Cardiac septum (tissue), 1 donor: Measurements from ENCODE around the gene HOXD3. TPM values are rescaled to one million over a fixed set of nuclear protein-coding genes. Genes with fewer than 3 reads are reported as not detected.

ENCODE experiments used
- DNase-seq: peaks from one replicate; pipeline ENCODE4 v3.0.0-alpha.2; 2020; ENCODE audit warnings: low spot score
- intact Hi-C: fragments of 100-400 bp; cut with DNase I; formaldehyde crosslinking; loops from one replicate; pipeline ENCODE4 v1.14.0; 2022
- total RNA-seq: library from RNA; stranded (reverse); fragmentation: NEBNext Ultra II Directional; extraction: Animal tissue kit (Norgen Biotek cat#: 25700); gene quantifications from one replicate; pipeline ENCODE4 v1.2.1, GENCODE V29; 2021
- donor health status: DM: no; HTN: no; CAD: no.

HOXD3 gene
- total RNA-seq, 1 donor from 2014 or later: 1.0 TPM

- intact Hi-C loops: no loop called here
- DNase-seq: no peak
These were observed 15.9 kb downstream of the HOXD3 start for GRCh38 chr2:176172895-176173566.

- DNase-seq: no peak
- intact Hi-C loops: no loop called here
These were observed 16.7 kb downstream of the HOXD3 start for GRCh38 chr2:176173567-176174381.

DNA sequence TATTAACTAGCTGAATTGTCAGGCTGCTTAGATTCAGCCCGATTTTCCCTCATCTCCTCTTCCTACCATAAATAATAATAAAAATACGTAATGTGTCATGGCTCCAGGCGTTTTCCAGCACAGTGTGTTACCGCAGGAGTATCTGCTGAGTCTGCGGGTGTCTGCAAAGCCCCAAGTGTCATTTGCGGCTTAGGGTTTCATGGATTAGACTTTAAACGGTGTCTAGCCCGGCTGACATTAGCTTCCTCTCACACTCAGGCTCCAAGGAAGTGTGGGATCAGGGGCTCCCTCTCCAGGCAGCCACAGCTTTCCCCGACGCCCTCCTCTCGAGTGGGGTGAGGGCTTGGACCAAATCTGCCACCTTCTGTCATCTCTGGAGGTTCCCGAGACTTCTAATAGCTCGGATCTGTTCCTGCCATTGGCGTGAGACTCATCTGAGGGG, 17.3 kb downstream of the HOXD3 start:
- intact Hi-C loops: no loop called here
- no peak for DNase-seq

DNA sequence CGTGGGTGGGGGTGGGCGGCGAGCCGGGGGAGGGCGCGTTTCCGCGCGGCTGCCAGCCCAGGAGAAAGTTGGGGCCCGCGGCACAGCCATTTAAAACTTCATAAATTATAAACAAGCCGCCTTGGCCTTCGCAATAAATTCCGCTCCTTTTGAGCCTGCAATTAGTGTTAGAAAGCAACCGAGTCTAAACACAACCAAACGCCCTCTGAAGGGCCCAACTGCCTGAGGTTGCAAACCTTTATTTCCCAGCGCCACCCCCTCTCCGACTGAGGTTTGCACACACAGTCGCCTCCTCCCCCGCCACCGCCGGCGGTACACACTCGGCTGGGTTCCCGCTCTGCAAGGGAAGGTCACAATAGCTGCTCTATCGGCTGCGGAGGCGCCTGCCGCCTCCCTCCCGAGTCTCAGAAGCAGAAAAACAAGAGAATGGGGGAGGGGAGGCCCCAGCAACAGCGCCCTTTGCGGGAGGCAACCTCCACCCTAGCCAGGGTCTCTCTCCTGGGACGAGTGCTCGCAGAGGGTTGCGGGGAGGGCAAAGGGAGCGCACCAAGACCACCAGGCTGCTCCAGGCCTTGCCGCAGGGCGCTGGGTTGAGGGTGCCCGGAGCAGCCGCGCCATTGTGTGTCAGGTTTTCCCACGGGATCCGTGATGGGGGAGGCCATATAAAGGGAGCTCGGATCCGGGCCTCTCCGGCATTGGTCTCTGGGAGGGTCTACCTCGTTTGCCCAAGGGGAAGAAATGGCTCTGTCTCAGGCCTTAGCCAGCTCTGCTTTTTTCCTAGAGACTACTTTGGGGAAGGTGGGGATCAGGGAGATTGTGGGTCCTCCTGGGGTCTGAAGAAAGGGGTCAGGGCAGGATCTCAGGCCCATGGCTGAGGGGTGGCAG, 18.0 kb downstream of the HOXD3 start:
- intact Hi-C loops: no loop called here
- no peak for DNase-seq

DNA sequence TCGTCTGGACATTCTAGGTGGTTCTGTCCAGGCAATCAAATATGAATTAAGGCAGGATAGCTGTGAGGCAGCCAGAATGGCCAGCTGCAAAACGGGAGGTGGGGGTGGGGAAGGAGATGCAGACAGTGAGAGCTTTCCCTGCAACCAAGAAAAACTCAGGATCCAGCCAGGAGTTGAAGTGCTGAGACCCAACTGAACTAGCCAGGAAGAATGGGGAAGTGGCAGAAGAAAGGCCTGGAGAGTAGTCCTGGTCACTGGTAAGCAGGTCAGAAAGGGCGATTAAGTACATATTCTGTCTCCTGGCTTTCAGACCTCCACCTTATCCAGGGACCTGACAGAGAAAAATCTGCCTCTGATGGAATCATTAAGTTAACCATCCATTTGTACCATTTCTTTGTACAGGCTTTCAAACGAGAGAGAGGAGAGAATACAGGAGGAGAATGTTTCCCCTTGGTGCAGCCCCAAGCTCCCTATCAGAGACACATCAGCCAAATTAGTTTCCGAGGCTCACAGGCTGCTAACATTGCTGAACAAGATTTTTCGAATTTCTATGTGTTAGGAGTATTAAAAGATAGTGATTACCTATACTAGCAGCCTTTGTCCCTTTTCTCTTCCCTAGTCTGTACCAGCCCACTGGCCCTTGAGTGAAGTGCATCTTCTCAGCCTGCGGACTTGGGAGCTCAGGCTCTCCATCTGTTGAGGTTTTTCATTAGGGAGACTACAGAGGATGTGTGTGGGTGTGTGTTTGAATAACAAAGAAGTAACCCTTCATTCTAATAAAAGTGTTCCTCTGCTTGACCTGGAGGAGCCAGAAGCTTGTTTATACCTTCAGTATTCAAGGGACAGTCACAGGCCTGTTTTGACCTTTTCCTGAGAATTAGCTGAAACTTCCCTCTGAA, 18.9 kb downstream of the HOXD3 start:
- intact Hi-C loops: no loop called here
- no peak for DNase-seq

- intact Hi-C loops: no loop called here
- no peak for DNase-seq
These were observed 20.5 kb downstream of the HOXD3 start for GRCh38 chr2:176177580-176178037.

GRCh38 chr2:176178038-176178756, 21.1 kb downstream of the HOXD3 start:
- intact Hi-C loops: no loop called here
- no peak for DNase-seq

DNA sequence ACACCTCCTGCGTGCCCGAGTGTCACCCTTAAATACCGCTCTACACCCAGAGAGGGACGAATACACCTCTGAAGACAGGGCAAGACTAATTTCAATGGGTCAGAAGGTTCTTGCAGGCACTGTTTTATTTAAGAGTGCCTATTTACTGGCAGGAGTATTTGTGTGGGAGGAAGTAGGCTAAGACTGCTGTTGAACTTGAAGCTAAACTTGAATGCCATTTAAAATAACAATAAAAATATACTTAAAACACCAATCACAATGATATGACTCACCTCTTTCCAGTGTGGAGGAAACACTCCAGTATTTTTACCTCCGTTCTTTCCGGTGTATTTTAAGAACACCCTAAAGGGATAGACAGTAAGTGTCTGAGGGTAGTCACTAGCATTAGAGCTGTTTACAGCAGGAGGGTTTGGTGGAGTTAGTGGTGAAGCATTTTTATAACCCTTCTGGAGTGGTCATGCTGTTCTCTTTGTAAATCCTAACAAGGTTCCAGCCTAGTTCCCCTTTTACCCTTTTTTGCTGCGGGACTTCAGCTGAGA, 21.7 kb downstream of the HOXD3 start:
- intact Hi-C loops: no loop called here
- DNase-seq: no peak

- intact Hi-C loops: no loop called here
- DNase-seq: no peak
These were observed 24.4 kb downstream of the HOXD3 start for GRCh38 chr2:176181551-176181950.

DNA sequence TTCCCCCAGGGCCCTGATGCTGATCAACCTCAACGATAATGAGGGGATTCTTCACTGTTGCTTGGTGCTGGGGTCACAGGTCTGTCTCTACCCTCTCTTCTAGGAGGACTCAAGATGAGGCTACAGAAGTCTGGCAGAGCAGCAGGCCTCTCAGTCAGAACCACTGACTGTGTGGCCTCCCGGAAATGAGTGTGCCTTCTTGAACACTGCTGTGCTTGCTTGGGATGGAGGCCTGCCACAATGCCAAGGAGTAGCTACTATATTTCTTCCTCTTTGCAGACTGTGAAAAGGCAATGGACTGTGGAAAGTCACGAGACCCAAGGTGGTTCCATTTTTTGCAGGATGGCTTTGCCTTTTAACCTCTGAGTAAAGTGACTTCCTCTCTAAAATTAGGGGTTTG, 25.6 kb downstream of the HOXD3 start:
- DNase-seq: no peak
- intact Hi-C loops: no loop called here

- intact Hi-C loops: loop anchor here (5.0 kb wide), 1 partner anchor 42 kb away; no protein-coding TSS in a partner anchor
- no peak for DNase-seq
These were observed 27.6 kb downstream of the HOXD3 start for GRCh38 chr2:176184749-176185148.

DNA sequence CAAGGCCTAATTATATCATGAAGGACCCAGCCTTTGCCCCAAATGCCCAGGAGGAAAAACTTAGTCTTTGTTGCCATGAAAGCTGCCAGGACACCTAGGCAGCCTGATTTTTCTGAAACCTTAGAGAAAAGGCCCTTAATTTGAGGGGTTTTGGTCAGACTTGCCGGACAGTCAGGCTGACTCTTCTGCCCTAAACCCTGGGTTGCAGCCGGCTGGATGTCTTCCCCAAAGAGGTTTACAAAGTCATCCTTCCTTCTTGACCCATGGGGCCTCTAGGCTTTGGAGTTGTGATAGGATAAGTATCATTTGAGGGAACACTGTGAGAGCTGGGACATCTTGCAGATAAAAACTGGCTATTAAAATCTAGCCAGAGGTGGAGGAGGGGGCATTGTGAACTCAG, 28.9 kb downstream of the HOXD3 start:
- no peak for DNase-seq
- intact Hi-C loops: loop anchor here (5.0 kb wide), 1 partner anchor 44 kb away; no protein-coding TSS in a partner anchor

DNA sequence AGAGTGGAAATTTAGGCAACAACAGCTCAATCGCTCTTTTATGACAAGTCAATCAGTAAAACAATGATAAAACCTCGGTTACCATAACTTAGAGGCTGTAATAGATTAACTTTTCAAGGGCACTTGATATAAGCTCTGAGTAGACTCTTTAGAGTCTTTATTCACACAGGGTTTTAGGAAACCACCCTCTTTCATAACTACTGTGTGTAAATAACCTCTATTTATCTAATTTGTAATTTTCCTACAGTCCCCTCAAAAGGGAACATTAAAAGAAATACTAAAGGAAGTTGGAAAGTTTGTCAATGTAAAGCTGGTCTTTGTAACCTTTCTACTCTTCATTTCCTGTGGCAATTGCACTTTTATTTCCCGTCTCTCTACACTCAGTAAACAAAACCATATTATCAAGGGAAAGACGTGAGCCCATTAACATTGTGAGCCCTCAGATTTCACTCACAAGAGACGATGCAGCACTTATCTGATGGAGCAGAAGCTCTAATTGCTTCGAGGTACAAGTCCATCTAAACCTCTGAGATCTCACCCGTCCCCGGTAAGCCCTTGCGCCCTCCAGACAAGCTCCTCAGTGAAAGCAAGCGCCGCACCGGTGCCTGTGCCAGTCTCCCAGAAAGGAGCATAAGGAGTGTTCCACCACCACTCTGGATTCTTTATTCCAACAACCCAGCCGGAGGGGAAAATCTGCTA, 30.2 kb downstream of the HOXD3 start:
- intact Hi-C loops: loop anchor here (5.0 kb wide), 1 partner anchor 45 kb away; no protein-coding TSS in a partner anchor
- no peak for DNase-seq

DNA sequence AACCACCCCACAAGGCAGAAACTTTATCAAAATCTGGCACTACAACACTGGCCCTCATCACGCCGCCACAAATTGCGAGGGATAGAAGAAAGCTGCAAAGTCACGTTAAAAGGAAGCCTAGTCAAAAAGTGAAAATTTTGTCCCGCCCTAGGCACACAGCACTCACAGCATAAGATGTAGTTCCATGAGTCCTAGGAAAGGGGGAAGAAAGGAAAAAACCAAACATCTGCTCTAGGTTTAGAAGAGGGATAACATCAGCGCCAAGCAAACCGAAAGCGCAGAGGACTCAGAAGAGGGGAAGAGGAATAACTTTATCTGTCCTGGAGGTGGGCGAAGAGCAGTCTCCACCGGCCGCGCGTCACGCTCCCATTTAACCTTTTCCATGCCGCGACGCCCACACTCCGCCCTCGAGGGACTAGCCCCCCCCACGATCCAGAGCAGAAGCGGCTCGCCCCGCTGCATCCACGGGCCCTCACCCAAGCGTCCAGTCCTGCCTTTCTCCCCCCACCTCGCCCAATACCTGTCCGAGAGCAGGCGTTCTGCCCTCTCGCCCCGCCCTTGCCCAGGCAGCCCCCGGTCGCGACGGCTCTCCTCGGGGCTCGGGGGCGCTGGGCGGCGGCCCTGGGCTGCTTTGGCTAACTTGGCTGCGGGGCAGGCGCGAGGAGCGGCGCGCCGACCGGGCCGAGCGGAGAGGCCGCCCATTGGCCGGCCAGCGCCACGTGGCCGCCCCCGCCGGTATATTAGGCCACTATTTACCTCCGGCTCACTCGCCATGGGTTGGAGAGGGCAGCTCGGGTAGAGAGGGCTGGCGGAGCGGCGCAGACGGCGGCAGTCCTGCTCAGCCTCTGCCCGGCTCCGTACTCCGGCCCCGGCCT, 31.0 kb downstream of the HOXD3 start, which contains the start of gene HOXD1:
Gene HOXD1, plus strand, starts transcription at position 770 of the 875 bp plus-strand sequence. CDS start 134 bp downstream, outside the sequence.
- DNase-seq: no peak
- intact Hi-C loops: loop anchor here (5.0 kb wide), 1 partner anchor 46 kb away; no protein-coding TSS in a partner anchor

GRCh38 chr2:176188774-176189680, 31.9 kb downstream of the HOXD3 start:
- no peak for DNase-seq
- intact Hi-C loops: loop anchor here (5.0 kb wide), 1 partner anchor 47 kb away; no protein-coding TSS in a partner anchor
